Right lobe of liver (tissue), 4 donors: ENCODE measurements around the gene EIF4E3.

ENCODE experiments used
- CTCF ChIP-seq, 4 donors: fragments of 200-600 bp in 3 of 4; fragments of 450-650 bp in 1 of 4; IDR thresholded peaks; one replicate each; pipeline versions ENCODE4 v1.5.1 to v1.8.0; 2016 to 2022; ENCODE audit warnings: antibody characterized with exemption in 4 of 4, mild to moderate bottlenecking in 2 of 4
- POLR2A ChIP-seq: fragments of 450-650 bp; IDR thresholded peaks from one replicate; pipeline ENCODE4 v1.6.1; 2017; ENCODE audit warnings: antibody characterized with exemption, mild to moderate bottlenecking
- donor health status: DM: no; HTN: no; CAD: no.
- donor health status: DM: no; HTN: no; CAD: no.
- donor health status: DM: no; HTN: yes; CAD: no.

- TF ChIP-seq CTCF (IDR thresholded peaks at IDR 0.05) (no peak), POLR2A (no peak)
Measured at GRCh38 chr3:71688121-71688520, 37.1 kb downstream of the EIF4E3 start.
